Activated B cell treated with CpG ODN at 0.5 μM for 24 hours (primary cell): Measurements from ENCODE around the gene MAPK8. TPM values are rescaled to one million over a fixed set of nuclear protein-coding genes. Genes with fewer than 3 reads are reported as not detected.

Experiments
- ATAC-seq: fragments of 200-7000 bp; cut with Tn5 transposase; one replicate; pipeline ENCODE4 v1.10.0; 2021; ENCODE audit warnings: low read depth, mild to moderate bottlenecking, moderate library complexity
- CTCF ChIA-PET: fragments of 350-600 bp; sonication (Branson Sonifier 250); formaldehyde crosslinking; loops from one replicate; lab custom pipeline; 2021; ENCODE audit warnings: antibody characterized with exemption; lab: Charles Lee
- POLR2A ChIA-PET: fragments of 350-600 bp; sonication (Branson Sonifier 250); formaldehyde crosslinking; loops from one replicate; lab custom pipeline; 2021; ENCODE audit warnings: antibody characterized with exemption; lab: Charles Lee
- DNase-seq: peaks from one replicate; pipeline ENCODE4 v3.0.0; 2022
- H3K27ac Mint-ChIP-seq: one replicate; pipeline ENCODE4 v1.8.0; 2020; ENCODE audit warnings: mixed read lengths
- H3K27me3 Mint-ChIP-seq: one replicate; pipeline ENCODE4 v1.8.0; 2021; ENCODE audit warnings: mixed read lengths
- H3K36me3 Mint-ChIP-seq: one replicate; pipeline ENCODE4 v1.8.0; 2021; ENCODE audit warnings: low read depth, mixed read lengths
- H3K4me1 Mint-ChIP-seq: one replicate; pipeline ENCODE4 v1.8.0; 2021; ENCODE audit warnings: mixed read lengths
- H3K4me3 Mint-ChIP-seq: one replicate; pipeline ENCODE4 v1.8.0; 2020; ENCODE audit warnings: mild to moderate bottlenecking, mixed read lengths
- H3K9me3 Mint-ChIP-seq: one replicate; pipeline ENCODE4 v1.8.0; 2020; ENCODE audit warnings: mixed read lengths
- CTCF ChIP-seq: fragments of 200-600 bp; IDR thresholded peaks from one replicate; pipeline ENCODE4 v1.8.0; 2022; ENCODE audit warnings: antibody characterized with exemption, mild to moderate bottlenecking
- intact Hi-C: fragments of 100-400 bp; cut with micrococcal nuclease; formaldehyde crosslinking; loops from one replicate; pipeline ENCODE4 v1.15.1; 2024
- total RNA-seq: library from RNA; stranded (reverse); gene quantifications from 2 replicates; pipeline ENCODE4 v1.2.3, GENCODE V29; 2022

MAPK8 gene
- total RNA-seq, 1 donor from 2014 or later, result 25.8 TPM

- Mint-ChIP-seq H3K4me1 (no peaks in the 10 kb centered on the region), H3K27ac (no peak overlapping the region), H3K36me3 (no peaks in the 10 kb centered on the region), H3K4me3 (no peak overlapping the region), H3K9me3 (no peaks in the 10 kb centered on the region), H3K27me3 (peaks cover 3% of the 10 kb centered on the region)
- TF ChIP-seq CTCF, result no peak
- POLR2A ChIA-PET, result no interaction called here
- ATAC-seq (no peak), DNase-seq (no peak)
- CTCF ChIA-PET, result no interaction called here
- intact Hi-C loops, result no loop called here
Measured at GRCh38 chr10:48485711-48486110, 179.2 kb downstream of the MAPK8 start.

DNA sequence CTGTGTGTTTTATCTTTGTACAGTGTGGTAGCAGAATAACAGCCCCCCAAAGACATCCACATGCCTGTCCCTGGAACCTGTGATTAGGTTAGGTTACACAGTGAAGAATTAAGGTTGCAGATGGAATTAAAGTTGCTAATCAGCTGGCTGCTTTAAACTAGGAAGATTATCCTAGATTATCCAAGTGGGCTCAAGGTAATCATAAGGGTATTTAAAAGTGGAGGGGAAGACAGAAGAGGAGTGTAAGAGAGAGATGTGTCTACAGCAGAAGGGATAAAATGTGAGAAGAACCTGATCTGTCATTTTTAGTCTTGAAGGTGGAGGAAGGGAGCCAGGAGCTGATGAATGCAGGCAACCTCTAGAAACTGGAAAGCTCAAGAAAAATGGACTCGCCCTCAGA is 180.8 kb downstream of the MAPK8 start:
- ChIA-PET POLR2A (no interaction called here), CTCF (no interaction called here)
- intact Hi-C loops, result no loop called here
- H3K36me3 Mint-ChIP-seq, result no peaks in the 10 kb centered on the region
- peaks cover 2% of the 10 kb centered on the region for H3K27me3 Mint-ChIP-seq
- H3K4me3 Mint-ChIP-seq, result no peak overlapping the region
- no peak for ATAC-seq
- H3K9me3 Mint-ChIP-seq, result no peaks in the 10 kb centered on the region
- H3K4me1 Mint-ChIP-seq, result no peaks in the 10 kb centered on the region
- no peak for DNase-seq
- no peak for TF ChIP-seq CTCF
- H3K27ac Mint-ChIP-seq, result no peak overlapping the region

Other genes with a start within 250 kb of the MAPK8 start
- not detected in 2 replicates for gene FRMPD2, start 32.0 kb upstream of the MAPK8 start, total RNA-seq